ENCODE data around the gene SETD6.

Gene SETD6

DNA sequence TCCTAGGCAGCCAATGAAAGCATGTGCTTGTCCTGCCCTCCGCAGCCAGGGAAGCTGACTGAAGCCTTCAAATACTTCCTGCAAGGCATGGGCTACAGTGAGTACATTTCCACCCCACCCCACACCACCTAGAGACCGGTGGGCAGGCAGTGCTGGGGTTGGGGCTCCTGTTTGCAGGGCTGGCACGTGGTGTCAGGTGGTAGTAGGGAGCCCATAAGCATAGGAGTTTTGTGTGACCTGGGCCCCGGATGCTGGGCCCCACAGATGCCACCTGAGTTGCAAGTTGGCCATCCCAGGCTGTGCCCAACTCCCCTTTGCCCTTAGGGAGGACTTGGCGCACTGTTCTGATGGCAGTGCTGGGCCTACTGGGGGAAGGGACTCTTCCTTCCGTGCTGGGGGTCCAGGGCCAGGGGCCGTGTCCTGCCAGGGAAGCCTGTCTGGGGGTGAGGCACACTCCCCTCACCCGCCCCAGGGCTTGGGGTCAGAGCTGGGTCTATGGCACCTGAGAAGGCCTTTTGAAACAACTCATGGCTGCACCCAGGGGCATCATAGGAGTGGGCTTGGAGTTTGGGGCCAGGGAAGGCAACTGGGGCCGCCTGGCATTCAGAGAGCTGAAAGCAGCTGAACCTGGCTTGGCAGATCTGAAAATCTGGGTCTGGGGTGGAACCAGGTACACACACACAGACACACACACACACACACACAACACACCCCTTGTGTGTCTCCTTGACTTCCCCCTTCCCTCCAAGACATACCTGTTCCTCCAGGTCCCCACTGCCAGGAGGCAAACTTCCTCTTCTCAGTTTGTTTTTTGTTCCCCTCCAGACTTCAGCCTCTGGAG, 5.8 kb upstream of the SETD6 start:
- no peak for DNase-seq

DNA sequence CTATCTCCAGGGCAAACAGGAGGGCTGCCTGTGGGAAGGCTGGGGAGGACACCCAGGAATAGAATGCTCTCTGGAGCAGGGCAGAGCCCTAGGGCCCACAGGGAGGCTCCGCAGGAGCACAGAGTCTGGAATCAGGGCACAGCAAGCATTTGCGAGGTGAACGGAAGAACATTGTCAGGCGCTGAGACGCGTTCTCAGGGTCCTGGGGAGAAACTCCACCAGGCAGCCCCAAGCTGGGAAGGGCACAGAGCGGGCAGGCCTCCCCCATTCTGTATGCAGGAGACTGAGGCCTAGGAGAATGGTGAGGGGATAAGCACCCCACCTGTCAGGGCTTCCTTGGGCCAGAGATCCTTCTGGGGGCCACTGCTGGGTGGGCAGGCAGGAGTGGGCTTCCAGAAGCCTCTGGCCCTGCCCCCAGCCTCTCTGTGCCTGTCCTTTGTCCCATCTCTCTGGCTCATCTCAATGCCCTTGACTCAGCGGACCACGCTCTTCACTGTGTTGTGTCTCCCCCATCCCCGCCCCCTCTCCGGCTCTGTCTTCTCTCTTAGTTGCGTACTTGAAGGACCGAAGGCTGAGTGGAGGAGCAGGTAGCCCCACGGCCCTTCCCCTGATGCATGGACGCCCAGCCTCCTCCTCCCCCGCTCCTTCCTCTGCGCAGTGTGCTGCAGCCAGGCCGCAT, 5.1 kb upstream of the SETD6 start:
- DNase-seq: no peak

DNA sequence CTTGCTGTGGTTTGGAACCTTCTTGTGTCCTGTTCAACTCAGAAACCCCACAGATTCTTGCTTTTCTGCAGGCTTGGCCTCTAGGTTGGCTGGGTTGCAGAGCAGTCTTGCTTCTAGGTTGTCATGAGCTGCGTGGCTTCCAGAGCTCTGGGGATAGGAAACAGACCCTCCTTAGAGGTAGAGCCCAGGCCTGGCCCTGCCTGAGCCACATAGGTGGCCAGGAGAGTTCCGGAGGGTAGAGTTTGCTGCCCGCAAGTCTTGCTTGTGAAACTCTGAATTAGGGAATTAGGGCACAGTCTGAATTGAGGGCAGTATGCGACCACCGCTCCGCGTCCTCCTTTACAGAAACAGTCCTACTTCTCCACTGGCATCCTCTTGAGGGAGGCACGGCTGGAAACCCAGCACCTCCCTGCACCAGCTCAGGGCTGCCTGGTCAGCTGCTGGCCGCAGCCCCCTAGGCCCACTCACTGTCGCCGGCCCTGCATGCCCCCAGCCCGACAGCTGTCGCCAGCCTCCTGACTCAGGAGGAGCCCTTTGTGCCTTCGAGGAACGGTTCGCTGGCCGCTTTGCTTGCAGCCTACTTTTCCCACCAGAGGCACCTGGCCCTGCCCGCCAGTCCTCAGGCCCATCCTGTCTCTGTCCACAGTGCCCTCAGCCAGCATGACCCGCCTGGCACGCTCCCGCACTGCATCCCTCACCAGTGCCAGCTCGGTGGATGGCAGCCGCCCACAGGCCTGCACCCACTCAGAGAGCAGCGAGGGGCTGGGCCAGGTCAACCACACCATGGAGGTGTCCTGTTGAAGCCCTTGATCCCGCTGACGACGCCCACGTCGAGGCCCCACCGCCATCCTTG, 4.3 kb upstream of the SETD6 start:
- DNase-seq: no peak

DNA sequence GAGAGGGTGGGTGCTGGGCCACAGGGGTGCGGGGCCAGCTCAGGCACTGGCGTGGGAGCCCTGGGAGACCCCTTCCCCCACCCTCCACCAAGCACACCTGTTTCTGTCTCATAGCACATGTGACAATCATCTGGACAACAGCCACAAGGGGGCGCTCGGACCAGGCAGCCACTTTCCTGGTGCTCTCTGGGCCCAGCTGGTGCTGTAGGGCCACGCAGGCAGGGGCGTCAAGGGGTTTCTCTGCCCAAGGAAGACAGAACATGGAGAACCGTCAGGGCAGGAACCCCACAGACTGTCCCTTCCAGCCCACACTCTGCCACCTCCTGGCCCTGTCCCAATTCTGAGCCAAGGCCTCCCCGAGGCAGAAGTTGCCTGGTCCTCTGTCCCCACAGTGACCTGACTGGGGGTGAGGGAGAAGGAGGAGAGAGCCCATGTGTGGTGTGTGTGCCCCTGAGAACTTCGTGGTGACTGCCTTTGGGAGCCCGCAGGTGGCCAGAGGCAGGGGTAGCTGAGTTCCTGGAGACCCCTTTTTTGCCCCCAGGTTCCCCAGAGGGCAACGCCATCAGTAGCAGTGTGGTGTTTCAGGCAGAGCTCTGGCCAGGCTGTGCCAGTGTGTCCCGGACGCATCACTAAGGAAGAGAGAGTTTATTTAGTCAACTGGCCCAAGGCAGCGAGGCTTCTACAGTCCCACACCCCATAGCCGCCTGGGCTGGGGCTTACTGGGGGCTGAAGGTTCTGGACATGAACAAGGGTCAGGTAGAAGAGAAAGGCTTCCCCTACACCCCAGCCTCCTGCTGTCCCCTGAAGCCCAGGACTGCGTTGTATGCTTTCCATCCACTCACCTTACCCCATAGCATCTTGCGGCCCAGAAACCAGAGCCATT, 3.1 kb upstream of the SETD6 start:
- no peak for DNase-seq

DNA sequence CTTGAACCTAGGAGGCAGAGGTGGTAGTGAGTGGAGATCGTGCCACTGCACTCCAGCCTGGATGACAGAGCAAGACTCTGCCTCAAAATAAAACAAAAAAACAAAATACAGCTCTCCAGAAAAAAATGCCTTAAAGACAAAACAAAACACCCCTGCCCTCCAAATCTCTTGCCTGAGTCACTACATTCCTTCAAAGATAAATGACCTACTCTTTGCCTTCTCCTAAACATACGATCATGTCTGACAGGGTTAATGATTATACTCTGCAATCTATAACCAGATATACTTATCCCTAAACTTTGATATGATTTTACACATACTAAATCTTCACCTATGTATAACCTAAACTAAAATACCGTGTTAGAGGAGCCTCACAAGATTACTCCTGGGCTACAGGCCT, 1.4 kb upstream of the SETD6 start:
- no peak for DNase-seq

DNA sequence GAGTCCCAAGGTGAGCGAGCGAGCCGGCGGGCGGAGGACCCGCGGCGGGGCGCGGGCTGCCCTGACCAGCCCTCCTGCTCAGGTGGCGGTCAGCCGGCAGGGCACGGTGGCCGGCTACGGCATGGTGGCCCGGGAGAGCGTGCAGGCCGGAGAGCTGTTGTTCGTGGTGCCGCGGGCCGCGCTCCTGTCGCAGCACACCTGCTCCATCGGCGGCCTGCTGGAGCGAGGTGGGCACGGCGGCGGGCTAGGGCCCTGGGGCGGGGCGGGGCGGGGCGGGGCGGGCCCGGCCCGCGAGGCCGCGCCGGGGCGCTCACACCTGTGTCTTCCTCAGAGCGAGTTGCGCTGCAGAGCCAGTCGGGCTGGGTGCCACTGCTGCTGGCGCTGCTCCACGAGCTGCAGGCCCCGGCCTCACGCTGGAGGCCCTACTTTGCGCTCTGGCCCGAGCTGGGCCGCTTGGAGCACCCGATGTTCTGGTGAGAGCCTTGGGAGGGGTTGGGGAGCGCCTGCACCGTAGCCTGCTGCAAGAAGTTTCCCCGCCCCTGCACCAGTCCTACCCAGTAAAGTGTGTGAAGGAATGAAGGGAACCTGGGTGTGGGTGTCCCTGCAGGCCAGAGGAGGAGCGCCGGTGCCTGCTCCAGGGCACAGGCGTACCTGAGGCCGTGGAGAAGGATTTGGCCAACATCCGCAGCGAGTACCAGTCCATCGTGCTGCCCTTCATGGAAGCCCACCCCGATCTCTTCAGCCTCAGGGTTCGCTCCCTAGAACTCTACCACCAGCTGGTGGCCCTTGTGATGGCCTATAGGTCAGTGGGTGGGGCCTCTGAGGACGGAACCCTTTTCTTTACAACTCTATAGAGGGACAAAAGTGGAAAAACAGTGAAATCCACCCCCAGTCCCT, 802 bp downstream of the SETD6 start:
- no peak for DNase-seq

DNA sequence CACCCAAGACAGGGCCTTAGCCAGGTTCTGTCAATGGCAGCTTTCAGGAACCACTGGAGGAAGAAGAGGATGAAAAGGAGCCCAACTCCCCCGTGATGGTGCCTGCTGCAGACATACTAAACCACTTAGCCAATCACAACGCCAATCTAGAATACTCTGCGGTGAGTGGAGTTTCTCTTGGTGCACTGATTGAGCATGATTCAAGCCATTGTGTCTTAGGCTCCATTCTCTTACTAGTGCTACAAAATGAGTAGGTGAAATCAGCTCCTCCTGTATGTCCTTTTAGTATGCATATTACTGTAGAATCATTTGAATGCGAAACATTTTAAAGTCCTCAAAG, 1.4 kb downstream of the SETD6 start:
- no peak for DNase-seq

DNA sequence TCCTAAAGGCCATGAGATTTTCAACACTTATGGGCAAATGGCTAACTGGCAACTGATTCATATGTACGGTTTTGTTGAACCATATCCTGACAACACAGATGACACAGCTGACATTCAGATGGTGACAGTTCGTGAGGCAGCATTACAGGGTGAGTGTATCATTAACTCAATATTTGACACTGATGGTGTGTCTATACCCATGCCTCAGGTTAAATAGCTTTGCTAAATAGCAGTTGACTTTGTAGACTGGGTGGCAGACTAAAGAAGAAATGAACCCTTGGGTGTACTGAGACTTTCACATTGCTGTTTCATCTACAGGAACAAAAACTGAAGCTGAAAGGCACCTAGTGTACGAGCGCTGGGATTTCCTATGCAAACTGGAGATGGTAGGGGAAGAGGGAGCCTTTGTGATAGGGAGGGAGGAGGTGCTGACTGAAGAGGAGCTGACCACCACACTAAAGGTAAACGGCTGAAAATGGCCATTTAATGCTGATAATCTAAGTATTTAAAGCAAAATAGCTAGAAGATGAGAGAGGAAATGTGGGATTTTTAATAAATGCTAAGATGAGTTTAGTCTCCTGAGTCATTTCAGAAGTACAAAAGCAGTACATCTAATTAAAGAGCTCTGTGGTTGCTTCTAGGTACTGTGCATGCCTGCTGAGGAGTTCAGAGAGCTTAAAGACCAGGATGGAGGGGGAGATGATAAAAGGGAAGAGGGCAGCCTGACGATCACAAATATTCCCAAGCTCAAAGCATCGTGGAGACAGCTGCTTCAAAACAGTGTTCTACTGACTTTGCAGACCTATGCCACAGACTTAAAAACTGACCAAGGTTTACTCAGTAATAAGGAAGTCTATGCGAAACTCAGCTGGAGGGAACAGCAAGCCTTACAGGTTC, 3.0 kb downstream of the SETD6 start:
- DNase-seq: no peak

DNA sequence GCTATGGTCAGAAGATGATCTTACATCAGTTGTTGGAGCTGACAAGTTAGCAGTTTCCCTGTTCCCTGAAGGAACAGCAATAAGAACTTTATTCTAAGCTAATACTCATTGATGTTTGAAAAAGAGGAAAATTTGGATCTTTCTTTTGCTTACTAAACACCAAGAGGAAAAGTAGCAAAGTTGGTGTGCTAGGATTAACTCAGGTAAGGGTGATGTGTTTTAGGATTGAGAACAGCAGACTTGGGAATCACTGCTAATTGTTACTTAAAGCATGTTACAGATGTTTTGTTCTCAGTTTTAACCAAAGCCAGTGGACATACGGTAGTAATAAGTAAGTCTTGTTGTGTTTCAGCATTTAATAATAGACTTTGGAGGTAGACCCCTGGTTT, 3.7 kb downstream of the SETD6 start:
- no peak for DNase-seq

DNA sequence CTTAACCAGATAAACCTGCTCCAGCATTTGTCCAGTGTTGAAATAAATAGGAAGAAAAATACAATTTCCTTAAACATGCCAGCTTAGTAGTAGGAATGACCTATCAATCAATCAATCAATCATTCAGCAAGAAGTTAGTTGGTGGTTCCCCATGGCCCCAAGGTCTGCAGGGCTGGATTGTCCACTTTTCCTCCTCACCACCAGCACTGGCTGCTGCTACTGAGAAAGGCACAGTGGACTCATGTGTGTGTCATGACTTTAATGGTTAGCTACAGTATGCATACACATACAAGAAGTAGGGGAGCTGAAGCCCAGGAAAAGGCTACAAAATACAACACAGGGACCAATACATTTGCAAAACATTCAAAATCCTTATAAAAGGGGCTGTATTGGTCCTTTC, 4.4 kb downstream of the SETD6 start:
- DNase-seq: no peak

DNA sequence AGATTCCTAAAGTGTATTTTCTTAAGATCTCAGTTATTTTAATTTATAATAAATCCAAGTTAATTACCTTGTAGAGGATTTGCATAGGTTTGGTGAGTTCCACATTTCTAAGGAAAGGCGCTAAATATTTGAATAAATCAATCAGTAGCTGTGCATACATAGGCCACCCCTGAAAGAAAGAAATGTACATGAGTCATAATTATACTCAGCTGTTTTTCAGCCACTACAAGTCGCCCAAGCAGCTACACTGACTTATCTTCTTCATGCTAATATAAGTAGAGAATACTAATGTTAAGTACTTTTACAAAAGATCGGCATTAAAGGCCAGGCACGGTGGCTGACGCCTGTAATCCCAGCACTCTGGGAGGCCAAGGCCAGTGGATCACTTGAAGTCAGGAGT, 14.9 kb downstream of the SETD6 start:
- no peak for DNase-seq

DNA sequence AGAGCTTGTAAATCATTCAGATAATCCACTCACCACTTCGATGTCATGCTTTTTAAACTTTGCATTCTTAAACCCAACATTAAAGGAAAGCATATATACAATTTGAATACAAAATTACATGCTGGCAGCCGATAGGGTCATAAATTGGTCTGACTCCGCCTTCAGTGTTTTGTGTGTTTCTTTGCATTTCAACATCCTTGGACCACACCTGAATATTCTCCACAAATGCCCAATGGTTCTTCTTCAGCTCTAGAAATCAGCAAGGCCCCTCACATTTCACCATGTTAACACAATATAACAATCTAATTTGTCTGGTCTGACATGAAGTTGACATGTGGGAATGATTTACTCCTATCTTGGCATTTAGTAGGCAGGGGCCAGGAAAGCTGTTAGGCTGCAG, 17.1 kb downstream of the SETD6 start:
- DNase-seq: no peak

DNA sequence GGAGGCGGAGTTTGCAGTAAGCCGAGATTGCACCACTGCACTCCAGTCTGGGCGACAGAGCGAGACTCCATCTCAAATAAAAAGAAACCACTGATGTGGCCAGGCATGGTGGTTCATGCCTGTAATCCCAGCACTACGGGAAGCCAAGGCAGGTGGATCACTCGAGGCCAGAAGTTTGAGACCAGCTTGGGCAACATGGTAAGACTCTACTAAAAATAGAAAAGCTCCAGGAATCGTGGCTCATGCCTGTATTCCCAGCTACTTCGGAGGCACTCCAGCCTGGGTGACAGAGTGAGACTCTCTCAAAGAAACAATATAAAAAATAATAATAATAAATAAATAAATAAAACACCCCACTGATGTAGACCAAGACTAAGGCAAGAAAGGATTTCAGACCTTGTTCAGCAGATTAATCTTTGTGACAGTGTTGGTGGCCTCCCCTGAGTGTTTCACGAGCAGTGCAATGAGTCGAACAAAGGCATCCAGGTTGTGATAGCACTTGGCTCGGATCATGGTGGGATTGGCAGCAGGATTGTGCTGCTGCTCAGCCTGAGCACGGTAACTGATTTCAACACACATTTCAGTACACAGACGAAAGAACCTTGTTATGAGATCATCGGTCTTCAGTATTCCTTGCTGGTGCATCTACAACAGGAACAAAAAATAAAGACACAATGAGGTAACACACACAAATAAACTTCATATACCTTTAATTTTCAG, 18.6 kb downstream of the SETD6 start:
- no peak for DNase-seq

DNA sequence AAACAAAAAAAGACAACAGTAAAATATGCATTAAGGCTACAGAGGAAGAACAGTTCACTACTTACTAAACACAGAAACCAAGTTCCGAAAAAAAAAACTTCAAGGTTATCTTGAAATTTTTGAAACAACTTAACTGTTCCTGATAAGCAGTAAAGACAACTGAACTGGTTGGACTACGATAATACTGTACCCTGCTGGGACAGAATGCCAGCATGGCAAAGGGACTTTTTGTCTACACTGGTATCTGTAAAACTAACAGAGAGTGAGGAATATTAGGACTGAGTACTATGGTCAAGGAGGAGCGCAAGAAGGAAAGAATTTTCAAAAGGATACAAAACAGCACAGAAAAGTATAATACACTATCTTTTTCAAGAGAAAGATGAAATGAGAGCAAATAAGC, 19.8 kb downstream of the SETD6 start:
- no peak for DNase-seq

DNA sequence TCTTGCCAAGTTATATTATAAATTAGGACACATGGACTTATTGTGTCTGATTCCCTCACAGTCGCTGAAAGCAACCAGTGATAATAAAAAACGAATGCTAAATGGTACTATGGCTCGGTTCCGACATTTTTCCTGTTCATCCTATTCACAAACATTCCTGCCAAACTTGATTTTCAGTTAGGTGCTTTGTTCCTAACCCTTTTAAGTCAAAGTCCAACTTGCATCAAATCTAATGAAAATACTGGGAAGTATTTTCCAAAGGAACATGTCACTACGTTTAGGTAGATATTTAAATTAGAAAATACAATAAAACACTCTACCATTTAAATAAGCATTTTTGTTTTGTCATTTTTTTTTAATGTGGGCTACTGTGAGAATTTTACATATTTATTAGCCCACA, 21.0 kb downstream of the SETD6 start:
- DNase-seq: no peak

DNA sequence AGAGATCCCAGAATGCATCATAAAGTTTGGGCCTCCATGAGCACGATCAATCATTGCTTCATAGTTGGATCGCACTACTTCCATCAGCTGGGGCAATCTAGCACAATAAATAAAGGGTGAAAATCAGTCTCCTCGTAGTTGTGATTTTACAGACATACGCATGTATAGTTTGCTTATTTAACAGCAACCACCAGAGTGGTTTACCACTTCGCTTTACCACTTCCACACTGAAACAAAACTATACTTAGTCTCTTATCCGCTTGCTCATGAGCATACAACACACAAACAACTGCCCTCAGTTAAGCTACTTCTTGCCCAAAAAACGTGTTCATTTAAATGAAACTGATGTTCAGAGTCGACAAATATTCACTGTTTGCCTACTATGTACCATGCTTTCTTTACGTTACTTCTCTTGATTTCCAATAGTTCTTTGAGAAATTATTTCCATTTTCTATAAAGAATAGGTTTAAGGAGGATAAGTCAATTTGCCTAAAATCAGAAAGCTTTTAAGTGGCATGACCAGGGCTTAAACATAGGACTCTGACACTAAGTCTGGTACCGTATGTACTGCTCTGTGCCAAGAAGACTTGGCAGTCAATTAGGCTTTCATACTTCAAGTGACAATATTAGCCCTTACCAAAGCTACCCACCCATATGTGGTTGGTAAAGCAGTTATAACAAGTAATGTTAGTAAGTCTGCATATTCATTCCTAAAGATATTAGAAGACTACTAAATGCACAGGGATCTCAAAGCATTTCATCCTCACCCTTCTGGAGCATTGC, 22.0 kb downstream of the SETD6 start:
- no peak for DNase-seq

DNA sequence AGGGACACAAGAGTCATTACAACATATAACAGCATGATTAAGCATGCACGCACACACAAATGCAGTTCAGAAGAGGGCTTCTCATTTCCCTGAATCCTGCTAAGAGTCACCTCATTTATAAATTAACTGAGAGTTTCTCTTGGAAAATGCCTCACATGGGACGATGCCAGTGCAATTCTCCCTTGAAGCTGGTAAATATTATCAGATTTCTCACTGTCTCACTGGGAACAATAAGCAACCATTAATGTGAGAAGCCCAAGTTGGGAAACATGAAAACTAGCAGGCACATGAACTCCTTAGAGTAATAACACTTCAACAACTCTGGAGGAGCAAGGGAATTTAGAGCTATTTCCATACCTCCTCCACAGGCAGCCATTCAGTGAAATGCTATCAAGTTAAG, 26.4 kb downstream of the SETD6 start:
- DNase-seq: no peak

DNA sequence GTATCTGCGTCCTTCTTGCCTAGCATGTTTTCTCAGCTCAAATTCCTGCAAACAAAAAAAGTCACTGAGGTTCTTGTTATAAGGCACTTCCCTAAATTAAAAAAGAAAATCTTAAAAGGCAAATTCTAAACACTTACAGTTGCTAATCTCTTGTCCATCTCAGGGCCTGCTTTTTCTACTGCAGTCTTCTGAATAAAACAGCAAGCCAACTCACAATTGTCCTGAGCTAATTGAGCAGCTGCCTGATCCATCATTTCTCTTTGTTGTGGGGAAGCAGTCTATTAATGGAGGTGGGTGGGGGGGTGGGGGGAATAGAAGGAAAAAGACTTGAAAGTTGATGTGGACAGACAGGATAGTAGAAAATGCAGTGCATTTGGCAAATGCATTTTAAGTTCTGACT, 27.0 kb downstream of the SETD6 start:
- no peak for DNase-seq

DNA sequence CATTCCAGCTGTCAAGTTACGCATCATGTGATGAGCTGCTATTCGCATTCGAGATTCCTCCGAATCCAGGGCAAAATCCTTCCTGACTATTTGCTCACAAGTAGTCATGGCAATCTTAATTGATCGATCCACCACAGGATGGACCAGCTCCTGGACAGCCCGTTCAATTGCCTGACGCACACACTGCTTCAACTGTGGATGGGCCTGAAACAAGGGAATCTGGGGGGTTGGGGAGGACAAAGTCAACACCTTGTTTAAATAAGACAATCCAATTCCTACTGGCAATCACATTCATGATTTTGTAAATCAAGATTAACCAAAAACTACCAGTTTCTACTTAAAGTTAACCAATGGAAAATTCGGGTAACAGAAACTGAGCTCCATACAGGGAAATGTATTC, 28.4 kb downstream of the SETD6 start:
- no peak for DNase-seq
